Fibroblast of pulmonary artery (primary cell): ENCODE data around the gene UGT1A7.

Experiments
- DNase-seq: peaks from one replicate; pipeline ENCODE4 v3.0.0-alpha.2; 2010; ENCODE audit warnings: low read depth
- H3K4me3 ChIP-seq: replicated peaks from 2 replicates; pipeline ENCODE4 v1.5.1; 2011; ENCODE audit warnings: low read depth, mild to moderate bottlenecking, control low read depth, low read length, moderate library complexity
- TF ChIP-seq, protein P1 (sequence below): IDR thresholded peaks from 2 replicates; pipeline ENCODE4 v1.5.1; 2011; ENCODE audit warnings: mild to moderate bottlenecking, control low read depth, low read length, inconsistent platforms; ENCODE audit errors: missing control alignments

The UGT1A7 gene

DNA sequence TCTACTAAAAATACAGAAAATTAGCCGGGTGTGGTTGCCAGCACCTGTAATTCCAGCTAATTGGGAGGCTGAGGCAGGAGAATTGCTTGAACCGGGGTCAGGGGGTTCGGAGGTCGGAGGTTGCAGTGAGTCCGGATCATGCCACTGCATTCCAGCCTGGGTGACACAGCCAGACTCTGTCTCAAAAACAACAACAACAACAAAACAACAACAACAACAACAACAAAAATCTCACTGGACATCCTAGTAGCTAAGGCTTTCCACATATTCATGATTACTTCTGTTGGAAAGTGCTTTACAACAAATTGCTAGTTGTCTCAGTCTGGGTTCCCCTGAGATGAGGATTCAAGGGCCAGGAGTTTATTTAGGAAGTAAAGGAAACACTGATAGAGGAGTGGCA is 92.2 kb downstream of the UGT1A7 start:
- DNase-seq, result no peak
- H3K4me3 ChIP-seq, result no peak overlapping the region
- TF ChIP-seq, protein P1, sequence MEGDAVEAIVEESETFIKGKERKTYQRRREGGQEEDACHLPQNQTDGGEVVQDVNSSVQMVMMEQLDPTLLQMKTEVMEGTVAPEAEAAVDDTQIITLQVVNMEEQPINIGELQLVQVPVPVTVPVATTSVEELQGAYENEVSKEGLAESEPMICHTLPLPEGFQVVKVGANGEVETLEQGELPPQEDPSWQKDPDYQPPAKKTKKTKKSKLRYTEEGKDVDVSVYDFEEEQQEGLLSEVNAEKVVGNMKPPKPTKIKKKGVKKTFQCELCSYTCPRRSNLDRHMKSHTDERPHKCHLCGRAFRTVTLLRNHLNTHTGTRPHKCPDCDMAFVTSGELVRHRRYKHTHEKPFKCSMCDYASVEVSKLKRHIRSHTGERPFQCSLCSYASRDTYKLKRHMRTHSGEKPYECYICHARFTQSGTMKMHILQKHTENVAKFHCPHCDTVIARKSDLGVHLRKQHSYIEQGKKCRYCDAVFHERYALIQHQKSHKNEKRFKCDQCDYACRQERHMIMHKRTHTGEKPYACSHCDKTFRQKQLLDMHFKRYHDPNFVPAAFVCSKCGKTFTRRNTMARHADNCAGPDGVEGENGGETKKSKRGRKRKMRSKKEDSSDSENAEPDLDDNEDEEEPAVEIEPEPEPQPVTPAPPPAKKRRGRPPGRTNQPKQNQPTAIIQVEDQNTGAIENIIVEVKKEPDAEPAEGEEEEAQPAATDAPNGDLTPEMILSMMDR, result no peak

DNA sequence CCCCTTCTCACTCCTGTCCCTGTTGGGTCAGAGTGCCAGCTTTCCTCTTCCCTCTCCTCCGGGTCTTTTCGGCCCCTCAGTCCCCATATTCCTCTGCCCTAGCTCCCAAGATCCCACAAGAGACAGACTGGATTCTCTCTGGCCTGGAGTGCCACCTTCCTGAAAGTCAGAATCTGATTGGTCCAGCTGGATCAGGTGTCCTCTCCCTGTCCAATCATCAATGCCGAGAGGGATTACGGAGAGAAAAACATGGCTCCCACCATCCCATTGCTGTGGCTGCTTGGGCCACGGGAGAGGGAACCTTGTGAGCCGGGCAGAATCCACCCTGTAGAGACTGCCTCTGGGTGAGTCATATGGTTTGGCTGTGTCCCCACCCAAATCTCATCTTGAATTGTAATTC is 93.7 kb downstream of the UGT1A7 start:
- TF ChIP-seq, protein P1, result no peak
- DNase-seq, result no peak

DNA sequence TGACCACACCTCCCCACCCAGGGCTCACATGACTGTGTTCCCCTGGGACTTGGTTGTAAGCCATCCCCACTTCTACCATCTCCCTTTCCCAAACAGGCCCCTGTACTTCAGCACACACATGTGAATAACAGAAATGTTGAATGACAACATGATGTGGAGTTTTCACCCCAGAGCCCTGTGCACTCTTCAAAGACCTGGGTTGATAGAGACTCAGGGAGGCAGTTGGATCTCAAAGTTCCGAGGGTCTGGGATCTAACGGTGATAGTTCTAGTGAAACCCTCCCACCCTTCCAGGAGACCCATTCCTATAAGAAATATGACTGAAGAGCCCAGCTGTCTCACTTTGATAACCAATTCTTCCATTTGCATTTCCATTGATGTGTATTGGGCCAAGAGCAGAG is 96.3 kb downstream of the UGT1A7 start, which contains the start of gene MROH2A:
Gene MROH2A (plus strand): TSS at position 301 of the 400 bp plus-strand sequence. CDS start 1,029 bp downstream, outside the sequence.
- TF ChIP-seq, protein P1, result no peak
- no peak within 1 kb of the TSS for H3K4me3 ChIP-seq
- no peak for DNase-seq

More for the DNA sequence above, 93.7 kb downstream of the UGT1A7 start:
- H3K4me3 ChIP-seq, result no peak overlapping the region

DNA sequence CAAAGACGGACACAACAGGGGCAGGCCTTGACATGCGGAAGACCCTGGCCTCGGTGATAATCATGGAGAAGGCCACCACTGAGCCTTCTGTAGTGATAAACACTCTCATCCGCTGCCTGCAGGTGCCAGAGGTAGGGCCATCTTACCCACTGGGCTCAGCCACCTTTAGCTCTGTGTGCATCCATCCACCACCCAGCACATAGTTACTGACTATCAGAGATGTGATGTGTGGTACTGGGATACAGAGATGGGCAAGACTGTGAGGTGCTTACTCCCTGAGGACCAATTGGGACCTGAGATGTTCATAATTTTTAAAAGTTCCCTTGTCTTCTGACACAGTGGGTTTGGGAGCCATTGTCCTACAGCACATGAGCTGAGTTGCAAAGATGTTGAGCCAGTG is 98.0 kb downstream of the UGT1A7 start:
- TF ChIP-seq, protein P1, result no peak
- DNase-seq, result no peak
- no peak overlapping the region for H3K4me3 ChIP-seq

DNA sequence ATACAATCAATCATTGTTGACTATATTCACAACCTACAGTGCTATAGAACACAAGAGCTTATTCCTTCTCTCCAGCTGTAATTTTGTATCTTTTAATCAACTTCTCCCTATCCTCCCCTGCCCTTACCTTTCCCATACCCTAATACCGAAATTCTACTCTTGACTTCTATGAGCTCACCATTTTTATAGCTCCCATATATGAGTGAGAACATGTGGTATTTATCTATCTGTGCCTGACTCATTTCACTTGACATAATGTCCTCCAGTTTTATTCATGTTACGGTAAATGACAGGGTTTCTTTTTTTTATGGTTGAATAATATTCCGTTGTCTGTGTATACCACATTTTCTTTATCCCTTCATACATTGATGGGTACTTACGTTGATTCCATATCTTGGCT is 99.1 kb downstream of the UGT1A7 start:
- TF ChIP-seq, protein P1, result no peak
- H3K4me3 ChIP-seq, result no peak overlapping the region
- DNase-seq, result no peak

DNA sequence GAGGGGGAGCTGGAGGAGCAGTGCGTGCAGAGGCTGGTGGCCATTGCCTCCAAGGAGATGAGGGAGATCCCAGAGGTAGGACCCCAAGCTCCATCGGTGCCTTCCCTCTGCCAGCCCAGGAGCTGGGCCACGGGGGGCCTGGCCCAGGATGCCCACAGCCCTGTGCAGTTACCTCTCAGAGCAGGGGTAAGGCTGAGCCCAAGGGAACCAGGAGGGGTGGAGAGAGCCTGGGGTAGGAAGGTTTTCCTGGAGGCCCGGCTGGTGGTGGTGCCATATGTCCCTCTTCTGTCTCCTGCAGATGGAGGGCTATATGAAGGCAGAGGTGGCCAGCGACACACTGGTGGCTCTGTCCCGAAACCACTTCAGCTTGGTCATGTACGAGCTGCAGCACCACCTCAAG is 107.9 kb downstream of the UGT1A7 start:
- TF ChIP-seq, protein P1, result no peak
- H3K4me3 ChIP-seq, result no peak overlapping the region
- no peak for DNase-seq

DNA sequence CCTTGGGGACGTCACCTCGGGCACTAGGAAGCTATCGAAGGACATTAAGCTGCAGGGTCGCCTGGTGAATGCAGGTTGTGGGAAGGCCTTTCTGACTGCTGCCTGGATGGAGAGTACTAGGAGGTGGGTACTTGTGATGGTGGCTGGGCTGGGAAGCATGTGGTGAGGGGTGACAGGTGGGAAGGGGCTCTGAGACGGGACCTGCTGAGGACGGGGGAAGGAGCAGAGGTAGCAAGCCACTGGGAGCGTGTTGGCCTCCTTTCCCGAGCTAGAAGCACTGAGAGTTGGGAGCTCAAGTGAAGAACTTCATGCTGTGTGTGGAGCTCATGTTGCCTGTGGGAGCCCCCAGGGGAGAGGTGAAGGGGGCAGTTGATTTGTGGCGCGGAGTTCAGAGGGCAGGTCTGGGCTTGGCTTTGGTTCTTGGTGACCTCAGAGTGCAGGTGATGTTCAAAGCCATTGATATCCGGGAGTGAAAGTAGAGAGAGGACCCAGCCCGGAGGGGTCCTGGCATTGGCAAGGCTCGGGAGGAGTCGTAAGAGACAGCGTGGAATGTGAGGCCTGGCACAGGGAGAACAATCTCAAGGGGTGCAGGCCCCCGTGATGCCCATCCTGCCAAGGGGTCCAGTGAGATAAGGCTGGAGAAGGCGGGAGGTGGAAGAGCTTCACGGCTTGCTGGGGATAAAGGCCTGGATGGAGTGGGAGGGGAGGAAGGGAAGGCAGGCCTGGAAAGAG is 109.6 kb downstream of the UGT1A7 start:
- TF ChIP-seq, protein P1, result no peak
- no peak overlapping the region for H3K4me3 ChIP-seq
- DNase-seq, result no peak
